Prostate gland (tissue), 2 donors: ENCODE measurements around the gene GNAS-AS1. TPM values are rescaled to one million over a fixed set of nuclear protein-coding genes. Genes with fewer than 3 reads are reported as not detected.

Source experiments
- DNase-seq: peaks from one replicate; pipeline ENCODE4 v3.0.0-alpha.2; 2019; ENCODE audit warnings: low spot score
- H3K27ac ChIP-seq, 2 donors: fragments of 200-600 bp; sonication (generic); 2 replicates each; pipeline ENCODE4 v1.5.1; 2017 to 2019
- H3K27me3 ChIP-seq: fragments of 200-600 bp; sonication (generic); replicated peaks from 2 replicates; pipeline ENCODE4 v1.5.1; 2019; ENCODE audit not compliant: insufficient read depth
- H3K36me3 ChIP-seq, 2 donors: fragments of 200-600 bp; sonication (generic); 1 replicate in 1 of 2; 2 replicates in 1 of 2; pipeline versions ENCODE4 v1.5.1 to v1.8.1; 2017 to 2019
- H3K4me1 ChIP-seq: fragments of 200-600 bp; sonication (generic); replicated peaks from 2 replicates; pipeline ENCODE4 v1.5.1; 2019
- H3K4me3 ChIP-seq, 2 donors: fragments of 200-600 bp; sonication (generic); 2 replicates each; pipeline ENCODE4 v1.5.1; 2017 to 2019
- H3K9me3 ChIP-seq: fragments of 200-600 bp; sonication (generic); 2 replicates; pipeline ENCODE4 v1.5.1; 2017
- POLR2A ChIP-seq: fragments of 450-650 bp; IDR thresholded peaks from one replicate; pipeline ENCODE4 v1.6.1; 2016; ENCODE audit warnings: antibody characterized with exemption, mild to moderate bottlenecking
- POLR2AphosphoS5 ChIP-seq: sonication (generic); formaldehyde crosslinking; IDR thresholded peaks from one replicate; pipeline ENCODE4 v1.6.1; 2017; ENCODE audit warnings: antibody characterized with exemption
- WGBS: methylation state at CpG from one replicate; pipeline ENCODE4 v1.1.5; 2018; 5-methylcytosine and 5-hydroxymethylcytosine counted together
- intact Hi-C: fragments of 100-400 bp; cut with DNase I; formaldehyde crosslinking; loops from one replicate; pipeline ENCODE4 v1.14.2; 2022
- total RNA-seq, 2 donors: library from RNA; depleted of rRNA; stranded (reverse); fragments of >200 nt; gene quantifications; one replicate each; pipeline ENCODE4 v1.1.0, GENCODE V29; 2016
- TF ChIP-seq, protein P1 (sequence below), 4 experiments: fragments of 200-600 bp in 2 of 4; fragments of 450-650 bp in 2 of 4; sonication (generic) in 2 of 4; IDR thresholded peaks; 1 replicate in 3 of 4; 2 replicates in 1 of 4; pipeline ENCODE4 v1.5.1; 2016 to 2019; ENCODE audit warnings: antibody characterized with exemption in 4 of 4, mild to moderate bottlenecking in 2 of 4, moderate library complexity in 2 of 4

The GNAS-AS1 gene
- total RNA-seq, 2 donors from 2014 or later: 0.50 to 1.8 TPM

DNA sequence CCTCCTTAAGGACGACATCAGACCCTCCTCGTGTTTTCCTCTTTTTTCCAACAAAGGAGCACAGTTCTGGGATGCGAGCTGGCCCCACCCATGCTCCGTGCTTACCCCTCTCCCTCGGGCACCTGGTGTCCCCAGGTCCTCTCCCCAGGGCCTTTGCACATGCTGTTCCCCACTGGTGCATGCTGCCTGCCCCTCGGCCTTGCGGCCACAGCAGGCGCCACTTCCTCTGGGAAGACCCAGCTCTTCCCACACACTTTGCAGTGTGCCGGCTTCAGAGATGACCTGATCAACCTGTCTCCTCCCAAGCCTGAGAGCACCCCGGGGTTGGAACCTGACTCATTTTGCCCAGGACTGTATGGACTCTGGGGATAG lies 39.8 kb downstream of the GNAS-AS1 start:
- intact Hi-C loops: no loop called here
- WGBS: 89% methylated on average over 10 of the region's 10 CpGs
- no peaks in the 10 kb centered on the region for H3K4me1 ChIP-seq

GRCh38 chr20:58810116-58810878 lies 40.4 kb downstream of the GNAS-AS1 start:
- H3K9me3 ChIP-seq: no peaks in the 10 kb centered on the region
- intact Hi-C loops: no loop called here
- no peaks in the 10 kb centered on the region for H3K4me1 ChIP-seq
- no peaks in the 10 kb centered on the region for H3K36me3 ChIP-seq
- DNase-seq: no peak
- no peak overlapping the region for H3K4me3 ChIP-seq
- 80% methylated on average over 19 of the region's 19 CpGs for WGBS
- no peak overlapping the region for H3K27ac ChIP-seq
- H3K27me3 ChIP-seq: no peaks in the 10 kb centered on the region
- TF ChIP-seq POLR2A: no peak
- no peak for TF ChIP-seq POLR2AphosphoS5
- TF ChIP-seq, protein P1, sequence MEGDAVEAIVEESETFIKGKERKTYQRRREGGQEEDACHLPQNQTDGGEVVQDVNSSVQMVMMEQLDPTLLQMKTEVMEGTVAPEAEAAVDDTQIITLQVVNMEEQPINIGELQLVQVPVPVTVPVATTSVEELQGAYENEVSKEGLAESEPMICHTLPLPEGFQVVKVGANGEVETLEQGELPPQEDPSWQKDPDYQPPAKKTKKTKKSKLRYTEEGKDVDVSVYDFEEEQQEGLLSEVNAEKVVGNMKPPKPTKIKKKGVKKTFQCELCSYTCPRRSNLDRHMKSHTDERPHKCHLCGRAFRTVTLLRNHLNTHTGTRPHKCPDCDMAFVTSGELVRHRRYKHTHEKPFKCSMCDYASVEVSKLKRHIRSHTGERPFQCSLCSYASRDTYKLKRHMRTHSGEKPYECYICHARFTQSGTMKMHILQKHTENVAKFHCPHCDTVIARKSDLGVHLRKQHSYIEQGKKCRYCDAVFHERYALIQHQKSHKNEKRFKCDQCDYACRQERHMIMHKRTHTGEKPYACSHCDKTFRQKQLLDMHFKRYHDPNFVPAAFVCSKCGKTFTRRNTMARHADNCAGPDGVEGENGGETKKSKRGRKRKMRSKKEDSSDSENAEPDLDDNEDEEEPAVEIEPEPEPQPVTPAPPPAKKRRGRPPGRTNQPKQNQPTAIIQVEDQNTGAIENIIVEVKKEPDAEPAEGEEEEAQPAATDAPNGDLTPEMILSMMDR (IDR thresholded peaks at IDR 0.05): no peak

More for the DNA sequence above, 39.8 kb downstream of the GNAS-AS1 start:
- Histone ChIP-seq H3K9me3 (no peaks in the 10 kb centered on the region), H3K4me3 (no peak overlapping the region), H3K27ac (no peak overlapping the region), H3K36me3 (no peaks in the 10 kb centered on the region), H3K27me3 (no peaks in the 10 kb centered on the region)
- no peak for DNase-seq
- TF ChIP-seq POLR2A: no peak

GRCh38 chr20:58808271-58809046 lies 42.2 kb downstream of the GNAS-AS1 start:
- no peak for DNase-seq
- Histone ChIP-seq H3K4me3 (no peak overlapping the region), H3K27ac (no peak overlapping the region), H3K36me3 (no peaks in the 10 kb centered on the region), H3K9me3 (no peaks in the 10 kb centered on the region), H3K27me3 (no peaks in the 10 kb centered on the region), H3K4me1 (no peaks in the 10 kb centered on the region)
- WGBS: 70% methylated on average over 17 of the region's 17 CpGs
- TF ChIP-seq, protein P1 (IDR thresholded peaks at IDR 0.05): no peak
- TF ChIP-seq POLR2A (no peak), POLR2AphosphoS5 (no peak)
- intact Hi-C loops: no loop called here

- Histone ChIP-seq H3K27ac (no peak overlapping the region), H3K4me1 (no peaks in the 10 kb centered on the region), H3K36me3 (no peaks in the 10 kb centered on the region), H3K27me3 (no peaks in the 10 kb centered on the region), H3K9me3 (no peaks in the 10 kb centered on the region), H3K4me3 (no peak overlapping the region)
- TF ChIP-seq POLR2AphosphoS5 (no peak), POLR2A (no peak)
- TF ChIP-seq, protein P1 (IDR thresholded peaks at IDR 0.05): no peak
- intact Hi-C loops: no loop called here
- DNase-seq: no peak
- 81% methylated on average over 11 of the region's 11 CpGs for WGBS
Observed at GRCh38 chr20:58807801-58808200, 42.9 kb downstream of the GNAS-AS1 start.

GRCh38 chr20:58803533-58803932 lies 47.2 kb downstream of the GNAS-AS1 start:
- intact Hi-C loops: no loop called here
- H3K27ac ChIP-seq: no peak overlapping the region
- no peak overlapping the region for H3K4me3 ChIP-seq
- DNase-seq: no peak
- no peak for TF ChIP-seq POLR2AphosphoS5
- TF ChIP-seq, protein P1 (IDR thresholded peaks at IDR 0.05): no peak
- TF ChIP-seq POLR2A: no peak
- no peaks in the 10 kb centered on the region for H3K4me1 ChIP-seq
- 90% methylated on average over 18 of the region's 18 CpGs for WGBS
- H3K36me3 ChIP-seq: no peaks in the 10 kb centered on the region
- H3K9me3 ChIP-seq: no peaks in the 10 kb centered on the region
- no peaks in the 10 kb centered on the region for H3K27me3 ChIP-seq
